ENCODE results near the gene ADPRS.

The ADPRS gene

GRCh38 chr1:36089393-36090121, 865 bp downstream of the ADPRS start:
- H3K4me3 ChIP-seq (ENCODE audit: low read depth, low read length): peak overlapping the region; percentile 69
- TF ChIP-seq CTCF (IDR thresholded peaks at IDR 0.05; ENCODE audit: low read depth, low read length): no peak
- no peak overlapping the region for H3K27ac ChIP-seq
- H3K27me3 ChIP-seq (ENCODE audit: insufficient read depth, low read depth, severe bottlenecking): no peaks in the 10 kb centered on the region
- H3K36me3 ChIP-seq: peaks cover 44% of the 10 kb centered on the region
- no peaks in the 10 kb centered on the region for H3K9me3 ChIP-seq (ENCODE audit: severe bottlenecking)
- DNase-seq: no peak

GRCh38 chr1:36091141-36091540, 2.4 kb downstream of the ADPRS start:
- Histone ChIP-seq H3K27ac (no peak overlapping the region), H3K4me3 (ENCODE audit: low read depth, low read length) (no peak overlapping the region), H3K9me3 (ENCODE audit: severe bottlenecking) (no peaks in the 10 kb centered on the region), H3K27me3 (ENCODE audit: insufficient read depth, low read depth, severe bottlenecking) (no peaks in the 10 kb centered on the region), H3K36me3 (peaks cover 48% of the 10 kb centered on the region)
- no peak for DNase-seq
- TF ChIP-seq CTCF (IDR thresholded peaks at IDR 0.05; ENCODE audit: low read depth, low read length): no peak

- H3K27ac ChIP-seq: no peak overlapping the region
- DNase-seq: no peak
- H3K4me3 ChIP-seq (ENCODE audit: low read depth, low read length): no peak overlapping the region
- H3K27me3 ChIP-seq (ENCODE audit: insufficient read depth, low read depth, severe bottlenecking): no peaks in the 10 kb centered on the region
- no peak for TF ChIP-seq CTCF (IDR thresholded peaks at IDR 0.05; ENCODE audit: low read depth, low read length)
- H3K36me3 ChIP-seq: peaks cover 48% of the 10 kb centered on the region
- H3K9me3 ChIP-seq (ENCODE audit: severe bottlenecking): no peaks in the 10 kb centered on the region
These were observed 3.0 kb downstream of the ADPRS start for GRCh38 chr1:36091698-36092097.

GRCh38 chr1:36092166-36092797, 3.6 kb downstream of the ADPRS start:
- no peak overlapping the region for H3K4me3 ChIP-seq (ENCODE audit: low read depth, low read length)
- no peak for DNase-seq
- H3K9me3 ChIP-seq (ENCODE audit: severe bottlenecking): no peaks in the 10 kb centered on the region
- H3K27me3 ChIP-seq (ENCODE audit: insufficient read depth, low read depth, severe bottlenecking): no peaks in the 10 kb centered on the region
- H3K27ac ChIP-seq: no peak overlapping the region
- no peak for TF ChIP-seq CTCF (IDR thresholded peaks at IDR 0.05; ENCODE audit: low read depth, low read length)
- peaks cover 48% of the 10 kb centered on the region for H3K36me3 ChIP-seq

GRCh38 chr1:36092798-36093185, 4.1 kb downstream of the ADPRS start:
- no peak for TF ChIP-seq CTCF (IDR thresholded peaks at IDR 0.05; ENCODE audit: low read depth, low read length)
- no peak overlapping the region for H3K4me3 ChIP-seq (ENCODE audit: low read depth, low read length)
- no peaks in the 10 kb centered on the region for H3K27me3 ChIP-seq (ENCODE audit: insufficient read depth, low read depth, severe bottlenecking)
- no peak for DNase-seq
- H3K36me3 ChIP-seq: peaks cover 48% of the 10 kb centered on the region
- H3K9me3 ChIP-seq (ENCODE audit: severe bottlenecking): no peaks in the 10 kb centered on the region
- no peak overlapping the region for H3K27ac ChIP-seq
